Peyer's patch (tissue), 4 donors: ENCODE data around the gene ADAM15. TPM values are rescaled to one million over a fixed set of nuclear protein-coding genes. Genes with fewer than 3 reads are reported as not detected.

ENCODE experiments used
- DNase-seq, 3 donors: peaks; one replicate each; pipeline ENCODE4 v3.0.0-alpha.2; 2017 to 2019
- H3K27ac ChIP-seq, 4 donors: fragments of 200-600 bp; sonication (generic); one replicate each; pipeline ENCODE4 v1.5.1; 2016 to 2019
- H3K27me3 ChIP-seq, 2 donors: fragments of 200-600 bp; sonication (generic); one replicate each; pipeline ENCODE4 v1.5.1; 2019
- H3K36me3 ChIP-seq, 3 donors: fragments of 200-600 bp; sonication (generic); one replicate each; pipeline ENCODE4 v1.5.1; 2016 to 2019
- H3K4me1 ChIP-seq, 4 donors: fragments of 200-600 bp; sonication (generic); one replicate each; pipeline ENCODE4 v1.5.1; 2016 to 2019
- H3K4me3 ChIP-seq, 4 donors: fragments of 200-600 bp; sonication (generic); 1 replicate in 3 of 4; 2 replicates in 1 of 4; pipeline ENCODE4 v1.5.1; 2016 to 2019; ENCODE audit warnings: mild to moderate bottlenecking in 1 of 4
- H3K9me3 ChIP-seq, 4 donors: fragments of 200-600 bp; sonication (generic); one replicate each; pipeline ENCODE4 v1.5.1; 2016 to 2019; ENCODE audit warnings: mild to moderate bottlenecking in 1 of 4
- POLR2A ChIP-seq, 2 donors: fragments of 450-650 bp; IDR thresholded peaks; one replicate each; pipeline ENCODE4 v1.5.1; 2017; ENCODE audit warnings: antibody characterized with exemption in 2 of 2, mild to moderate bottlenecking in 2 of 2, moderate library complexity in 2 of 2
- total RNA-seq, 4 donors: library from RNA; depleted of rRNA; stranded (reverse); fragments of >200 nt; gene quantifications; one replicate each; pipeline ENCODE4 v1.1.0, GENCODE V29; 2016
- TF ChIP-seq, protein P1 (sequence below), 6 experiments: fragments of 450-650 bp in 4 of 6; fragments of 200-600 bp in 2 of 6; sonication (generic) in 1 of 6; IDR thresholded peaks; one replicate each; pipeline ENCODE4 v1.5.1; 2017 to 2019; ENCODE audit warnings: antibody characterized with exemption in 6 of 6, mild to moderate bottlenecking in 3 of 6, moderate library complexity in 1 of 6

ADAM15 gene
- total RNA-seq, 4 donors from 2014 or later: 111 to 191 (median 126) TPM

DNA sequence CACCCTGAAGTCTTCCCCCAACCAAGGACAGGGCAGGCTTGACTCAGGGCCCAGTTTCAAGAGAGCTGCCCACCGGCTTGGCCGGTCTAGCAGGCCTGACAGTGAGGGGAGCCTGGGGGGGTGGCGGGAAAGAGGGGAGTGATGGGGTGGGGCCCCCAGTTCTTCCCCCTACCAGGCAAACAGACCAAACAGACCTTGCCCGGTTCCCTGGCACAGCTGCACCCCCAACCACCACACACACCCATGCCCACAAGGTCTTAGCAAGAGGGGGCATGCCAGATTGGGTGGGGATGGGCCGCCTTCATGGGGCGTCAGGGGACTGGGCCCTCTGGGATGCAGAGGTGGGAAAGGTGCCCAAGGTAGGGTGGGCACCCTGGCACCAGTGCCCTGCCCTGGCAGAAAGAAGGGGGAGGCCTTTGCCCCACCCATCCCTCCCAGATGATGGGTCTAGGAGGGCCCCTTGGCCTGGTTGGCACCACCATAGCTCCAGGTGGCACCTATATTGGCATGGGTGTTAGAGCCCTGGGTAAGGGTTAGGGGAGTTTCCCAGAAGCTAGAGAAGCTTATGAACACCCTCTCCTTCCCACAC is 39.6 kb upstream of the ADAM15 start:
- peak overlapping the region in 2 of 4 donors; percentile 55 to 63 for H3K4me3 ChIP-seq
- H3K9me3 ChIP-seq: no peaks in the 10 kb centered on the region
- TF ChIP-seq, protein P1, sequence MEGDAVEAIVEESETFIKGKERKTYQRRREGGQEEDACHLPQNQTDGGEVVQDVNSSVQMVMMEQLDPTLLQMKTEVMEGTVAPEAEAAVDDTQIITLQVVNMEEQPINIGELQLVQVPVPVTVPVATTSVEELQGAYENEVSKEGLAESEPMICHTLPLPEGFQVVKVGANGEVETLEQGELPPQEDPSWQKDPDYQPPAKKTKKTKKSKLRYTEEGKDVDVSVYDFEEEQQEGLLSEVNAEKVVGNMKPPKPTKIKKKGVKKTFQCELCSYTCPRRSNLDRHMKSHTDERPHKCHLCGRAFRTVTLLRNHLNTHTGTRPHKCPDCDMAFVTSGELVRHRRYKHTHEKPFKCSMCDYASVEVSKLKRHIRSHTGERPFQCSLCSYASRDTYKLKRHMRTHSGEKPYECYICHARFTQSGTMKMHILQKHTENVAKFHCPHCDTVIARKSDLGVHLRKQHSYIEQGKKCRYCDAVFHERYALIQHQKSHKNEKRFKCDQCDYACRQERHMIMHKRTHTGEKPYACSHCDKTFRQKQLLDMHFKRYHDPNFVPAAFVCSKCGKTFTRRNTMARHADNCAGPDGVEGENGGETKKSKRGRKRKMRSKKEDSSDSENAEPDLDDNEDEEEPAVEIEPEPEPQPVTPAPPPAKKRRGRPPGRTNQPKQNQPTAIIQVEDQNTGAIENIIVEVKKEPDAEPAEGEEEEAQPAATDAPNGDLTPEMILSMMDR (IDR thresholded peaks at IDR 0.05): no peak
- TF ChIP-seq POLR2A (IDR thresholded peaks at IDR 0.05): no peak
- DNase-seq: peak in 1 of 3 donors; percentile 55
- H3K27ac ChIP-seq: peak overlapping the region; percentile 94 to 99 (median 96)
- H3K4me1 ChIP-seq: peaks cover 6 to 79% (median 42%) of the 10 kb centered on the region in 4 donors
- H3K36me3 ChIP-seq: peaks cover 0 to 33% (median 0%) of the 10 kb centered on the region in 3 donors
- no peaks in the 10 kb centered on the region for H3K27me3 ChIP-seq

DNA sequence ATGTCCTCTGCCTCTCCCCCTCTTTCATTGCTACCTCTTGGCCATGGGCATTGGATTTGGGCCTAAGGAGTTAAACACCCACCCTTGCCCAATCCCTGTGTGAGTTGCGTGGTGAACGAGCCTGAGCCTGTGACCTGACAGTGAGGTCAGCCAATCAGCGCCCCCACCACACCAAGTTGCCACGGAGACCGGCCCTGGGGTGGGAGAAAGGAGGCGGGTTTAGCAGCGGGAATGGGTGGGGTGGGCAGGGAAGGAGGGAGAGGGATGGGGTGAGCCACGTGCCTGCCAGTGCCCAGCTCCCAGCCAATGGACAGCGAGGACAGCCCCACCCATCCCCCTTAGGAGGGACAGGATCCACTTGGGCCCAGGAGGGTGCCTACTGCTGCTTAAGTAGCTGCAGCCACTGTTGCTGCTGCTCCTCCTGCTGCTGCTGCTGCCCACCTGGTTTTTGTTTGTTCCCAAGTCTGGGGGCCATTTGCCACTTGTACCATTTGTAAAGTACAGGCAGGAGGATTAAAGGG is 39.0 kb upstream of the ADAM15 start:
- TF ChIP-seq, protein P1 (IDR thresholded peaks at IDR 0.05): no peak
- peak; percentile 45 to 81 for TF ChIP-seq POLR2A (IDR thresholded peaks at IDR 0.05)
- peak; percentile 25 to 88 (median 85) for DNase-seq
- H3K36me3 ChIP-seq: peaks cover 0 to 36% (median 0%) of the 10 kb centered on the region in 3 donors
- peak overlapping the region; percentile 94 to 99 (median 96) for H3K27ac ChIP-seq
- H3K4me3 ChIP-seq: peak overlapping the region in 2 of 4 donors; percentile 55 to 63
- H3K9me3 ChIP-seq: no peaks in the 10 kb centered on the region
- no peaks in the 10 kb centered on the region for H3K27me3 ChIP-seq
- peaks cover 3 to 79% (median 46%) of the 10 kb centered on the region in 4 donors for H3K4me1 ChIP-seq

DNA sequence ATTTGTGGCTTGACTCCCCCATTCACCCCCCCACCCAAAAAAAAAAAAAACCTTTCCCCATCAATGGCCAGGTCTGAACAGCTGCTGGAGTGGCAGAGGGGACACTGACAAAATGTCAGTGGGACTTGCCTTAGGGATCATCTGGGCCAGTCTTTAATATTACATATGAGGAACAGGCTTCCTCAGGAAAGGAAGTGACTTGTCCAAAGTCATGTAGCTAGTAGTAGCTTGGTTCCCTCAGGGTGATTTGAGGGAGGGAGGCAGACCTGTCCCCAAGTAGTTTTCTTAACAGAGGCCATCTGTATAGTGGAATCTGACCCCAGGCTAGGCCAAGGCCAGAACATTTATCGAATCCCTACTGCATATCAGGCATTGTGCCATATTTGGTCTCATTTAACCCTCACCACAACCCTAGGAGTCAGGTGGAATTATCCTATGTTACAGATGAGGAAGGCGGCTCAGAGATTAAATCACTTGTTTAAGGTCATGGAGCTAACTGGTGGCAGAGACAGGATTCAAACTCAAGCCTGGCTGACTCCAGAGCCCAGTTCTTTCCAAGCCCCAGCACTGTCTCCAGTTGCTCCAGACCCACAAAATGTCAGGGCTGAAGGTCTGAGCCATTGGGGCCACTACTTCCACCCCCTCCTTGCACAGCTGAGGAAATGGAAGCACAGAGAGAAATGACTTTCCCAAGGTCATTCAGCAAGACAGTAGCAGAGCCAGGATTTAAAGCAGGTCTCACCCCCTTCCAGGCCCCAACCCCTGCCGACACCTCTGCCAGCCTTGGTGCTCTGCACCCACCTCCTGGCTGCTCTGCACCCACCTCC is 38.1 kb upstream of the ADAM15 start:
- no peak for DNase-seq
- TF ChIP-seq, protein P1 (IDR thresholded peaks at IDR 0.05): no peak
- TF ChIP-seq POLR2A (IDR thresholded peaks at IDR 0.05): no peak
- Histone ChIP-seq H3K4me1 (peaks cover 3 to 76% (median 50%) of the 10 kb centered on the region in 4 donors), H3K27me3 (no peaks in the 10 kb centered on the region), H3K27ac (peak overlapping the region; percentile 94 to 99 (median 96)), H3K9me3 (no peaks in the 10 kb centered on the region), H3K4me3 (peak overlapping the region in 2 of 4 donors; percentile 35 to 63), H3K36me3 (peaks cover 0 to 41% (median 0%) of the 10 kb centered on the region in 3 donors)

DNA sequence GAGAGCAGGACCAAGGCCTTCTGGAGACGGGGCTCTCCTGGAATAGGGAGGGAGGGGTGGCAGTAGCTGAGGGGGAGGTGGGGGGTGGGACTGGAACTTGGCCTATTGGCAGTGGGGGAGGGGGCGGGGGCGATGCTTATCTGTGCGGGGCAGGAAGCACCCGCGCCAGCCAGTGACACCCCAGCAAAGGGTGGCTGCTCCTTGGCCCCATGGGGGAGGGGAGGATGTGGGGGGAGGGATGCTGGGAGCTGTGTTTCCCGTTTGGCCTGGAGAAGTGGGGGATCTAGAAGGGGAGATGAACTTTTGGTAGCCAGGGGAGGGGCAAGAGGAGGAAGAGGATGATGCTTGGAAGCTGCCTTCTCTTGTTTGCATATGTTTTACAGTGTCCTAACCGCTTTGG is 37.5 kb upstream of the ADAM15 start:
- H3K27me3 ChIP-seq: no peaks in the 10 kb centered on the region
- H3K36me3 ChIP-seq: peaks cover 0 to 47% (median 0%) of the 10 kb centered on the region in 3 donors
- peak overlapping the region; percentile 94 to 99 (median 96) for H3K27ac ChIP-seq
- no peaks in the 10 kb centered on the region for H3K9me3 ChIP-seq
- H3K4me1 ChIP-seq: peaks cover 3 to 82% (median 53%) of the 10 kb centered on the region in 4 donors
- H3K4me3 ChIP-seq: peak overlapping the region in 1 of 4 donors; percentile 35
- TF ChIP-seq, protein P1 (IDR thresholded peaks at IDR 0.05): no peak
- TF ChIP-seq POLR2A (IDR thresholded peaks at IDR 0.05): no peak
- peak; percentile 64 to 74 (median 70) for DNase-seq

DNA sequence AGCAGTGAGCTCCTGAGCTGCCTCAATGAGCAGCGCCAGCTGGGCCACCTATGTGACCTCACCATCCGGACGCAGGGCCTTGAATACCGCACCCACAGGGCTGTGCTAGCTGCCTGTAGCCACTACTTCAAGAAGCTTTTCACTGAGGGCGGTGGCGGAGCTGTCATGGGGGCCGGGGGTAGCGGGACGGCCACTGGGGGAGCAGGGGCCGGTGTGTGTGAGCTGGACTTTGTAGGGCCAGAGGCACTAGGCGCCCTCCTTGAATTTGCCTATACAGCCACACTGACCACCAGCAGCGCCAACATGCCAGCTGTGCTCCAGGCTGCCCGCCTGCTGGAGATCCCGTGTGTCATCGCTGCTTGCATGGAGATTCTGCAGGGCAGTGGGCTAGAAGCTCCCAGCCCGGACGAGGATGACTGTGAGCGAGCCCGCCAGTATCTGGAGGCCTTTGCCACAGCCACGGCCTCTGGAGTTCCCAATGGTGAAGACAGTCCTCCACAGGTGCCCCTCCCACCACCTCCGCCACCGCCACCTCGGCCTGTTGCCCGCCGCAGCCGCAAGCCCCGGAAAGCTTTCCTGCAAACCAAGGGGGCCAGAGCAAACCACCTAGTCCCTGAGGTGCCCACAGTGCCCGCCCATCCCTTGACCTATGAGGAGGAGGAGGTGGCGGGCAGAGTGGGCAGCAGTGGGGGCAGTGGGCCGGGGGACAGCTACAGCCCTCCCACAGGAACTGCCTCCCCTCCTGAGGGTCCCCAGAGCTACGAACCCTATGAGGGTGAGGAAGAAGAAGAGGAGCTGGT is 36.2 kb upstream of the ADAM15 start:
- peaks cover 3 to 81% (median 50%) of the 10 kb centered on the region in 4 donors for H3K4me1 ChIP-seq
- H3K36me3 ChIP-seq: peaks cover 0 to 42% (median 0%) of the 10 kb centered on the region in 3 donors
- no peak overlapping the region for H3K4me3 ChIP-seq
- no peaks in the 10 kb centered on the region for H3K27me3 ChIP-seq
- TF ChIP-seq POLR2A (IDR thresholded peaks at IDR 0.05): no peak
- TF ChIP-seq, protein P1 (IDR thresholded peaks at IDR 0.05): no peak
- peak overlapping the region; percentile 94 to 99 (median 96) for H3K27ac ChIP-seq
- peak in 1 of 3 donors; percentile 51 for DNase-seq
- H3K9me3 ChIP-seq: no peaks in the 10 kb centered on the region
